T47D (cell line): ENCODE measurements around the gene SOX15.
A peak's percentile ranks its signal among the peaks of the same experiment; 100 is the strongest.

Experiments
- DNase-seq, 2 experiments: peaks; one replicate each; pipeline versions ENCODE4 v3.0.0 to v3.0.0-alpha.2; 2011 to 2012; ENCODE audit warnings: low read depth in 1 of 2, low spot score in 1 of 2
- JUND ChIP-seq: IDR thresholded peaks from 2 replicates; pipeline ENCODE4 v1.6.1; 2012; ENCODE audit warnings: low read depth
- in situ Hi-C: cut with HindIII; loops from 2 replicates; pipeline ENCODE4 v1.10.0; 2016; ENCODE audit warnings: low sequenced_read_pairs, low pct_unique_long_range_greater_than_20kb

Gene SOX15

DNA sequence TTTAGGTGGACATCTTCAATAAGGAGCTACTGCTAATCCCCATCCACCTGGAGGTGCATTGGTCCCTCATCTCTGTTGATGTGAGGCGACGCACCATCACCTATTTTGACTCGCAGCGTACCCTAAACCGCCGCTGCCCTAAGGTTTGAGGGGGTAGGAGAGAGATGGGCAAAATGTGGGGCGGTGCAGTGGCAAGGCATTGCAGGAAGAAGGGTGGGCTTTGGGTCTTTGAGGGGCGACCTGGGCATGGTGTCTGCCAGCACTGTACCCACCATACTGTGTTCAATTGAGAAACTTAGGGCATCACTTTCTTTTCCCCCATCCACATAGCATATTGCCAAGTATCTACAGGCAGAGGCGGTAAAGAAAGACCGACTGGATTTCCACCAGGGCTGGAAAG is 19.5 kb downstream of the SOX15 start:
- in situ Hi-C loops: no loop called here
- no peak for TF ChIP-seq JUND
- DNase-seq: no peak

DNA sequence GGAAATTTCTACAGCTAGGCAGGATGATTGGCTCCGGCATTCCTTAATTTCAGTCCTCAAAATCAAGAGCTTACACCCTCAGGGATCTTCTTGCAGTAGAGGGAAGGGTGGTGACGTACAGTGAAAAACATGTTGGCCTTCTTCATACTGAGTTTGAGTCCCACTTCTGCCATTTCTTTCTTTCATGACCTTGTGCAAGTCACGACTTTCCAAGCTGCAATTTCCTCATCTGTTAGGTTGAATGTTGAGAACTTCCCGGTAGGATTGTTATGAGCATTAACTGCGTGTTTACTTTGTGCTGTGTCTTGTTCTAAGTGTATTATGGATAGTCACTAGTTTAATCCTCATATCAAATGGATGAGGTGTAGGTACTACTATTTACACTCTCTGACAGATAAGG is 20.3 kb downstream of the SOX15 start:
- DNase-seq: no peak
- TF ChIP-seq JUND: no peak
- in situ Hi-C loops: no loop called here

DNA sequence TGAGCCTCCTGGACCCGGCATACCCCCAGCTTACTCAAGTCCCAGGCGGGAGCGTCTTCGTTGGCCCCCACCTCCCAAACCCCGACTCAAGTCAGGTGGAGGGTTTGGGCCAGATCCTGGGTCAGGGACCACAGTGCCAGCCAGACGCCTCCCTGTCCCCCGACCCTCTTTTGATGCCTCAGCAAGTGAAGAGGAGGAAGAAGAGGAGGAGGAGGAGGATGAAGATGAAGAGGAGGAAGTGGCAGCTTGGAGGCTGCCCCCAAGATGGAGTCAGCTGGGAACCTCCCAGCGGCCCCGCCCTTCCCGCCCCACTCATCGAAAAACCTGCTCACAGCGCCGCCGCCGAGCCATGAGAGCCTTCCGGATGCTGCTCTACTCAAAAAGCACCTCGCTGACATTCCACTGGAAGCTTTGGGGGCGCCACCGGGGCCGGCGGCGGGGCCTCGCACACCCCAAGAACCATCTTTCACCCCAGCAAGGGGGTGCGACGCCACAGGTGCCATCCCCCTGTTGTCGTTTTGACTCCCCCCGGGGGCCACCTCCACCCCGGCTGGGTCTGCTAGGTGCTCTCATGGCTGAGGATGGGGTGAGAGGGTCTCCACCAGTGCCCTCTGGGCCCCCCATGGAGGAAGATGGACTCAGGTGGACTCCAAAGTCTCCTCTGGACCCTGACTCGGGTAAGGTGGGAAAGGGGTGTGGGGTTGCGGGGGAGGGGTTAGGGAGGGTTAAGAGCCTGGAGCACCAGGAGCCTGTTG is 26.6 kb downstream of the SOX15 start:
- in situ Hi-C loops: no loop called here

DNA sequence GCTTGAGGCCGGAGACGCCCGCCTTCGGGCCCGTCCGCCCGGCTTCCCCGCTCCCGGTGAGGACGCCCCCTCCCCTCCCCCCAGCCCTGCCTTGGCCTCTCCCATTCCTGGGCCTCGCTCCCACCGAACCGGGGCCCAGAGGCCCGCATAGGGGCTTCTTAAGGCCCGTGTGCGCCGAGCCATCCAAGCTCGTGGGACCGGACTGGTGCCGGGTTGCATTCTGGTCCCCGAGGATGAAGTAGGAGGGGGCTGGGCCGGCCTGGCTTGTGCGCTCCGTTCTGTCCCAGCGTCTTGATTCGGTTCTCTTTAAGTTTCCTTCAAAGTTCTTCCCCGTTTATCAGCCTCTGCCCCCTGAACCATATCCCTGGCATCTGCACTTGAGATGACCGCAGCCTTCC is 27.7 kb downstream of the SOX15 start:
- no peak for TF ChIP-seq JUND
- in situ Hi-C loops: no loop called here
- DNase-seq: no peak

More for the DNA sequence above, 26.6 kb downstream of the SOX15 start:
- no peak for DNase-seq
- no peak for TF ChIP-seq JUND

DNA sequence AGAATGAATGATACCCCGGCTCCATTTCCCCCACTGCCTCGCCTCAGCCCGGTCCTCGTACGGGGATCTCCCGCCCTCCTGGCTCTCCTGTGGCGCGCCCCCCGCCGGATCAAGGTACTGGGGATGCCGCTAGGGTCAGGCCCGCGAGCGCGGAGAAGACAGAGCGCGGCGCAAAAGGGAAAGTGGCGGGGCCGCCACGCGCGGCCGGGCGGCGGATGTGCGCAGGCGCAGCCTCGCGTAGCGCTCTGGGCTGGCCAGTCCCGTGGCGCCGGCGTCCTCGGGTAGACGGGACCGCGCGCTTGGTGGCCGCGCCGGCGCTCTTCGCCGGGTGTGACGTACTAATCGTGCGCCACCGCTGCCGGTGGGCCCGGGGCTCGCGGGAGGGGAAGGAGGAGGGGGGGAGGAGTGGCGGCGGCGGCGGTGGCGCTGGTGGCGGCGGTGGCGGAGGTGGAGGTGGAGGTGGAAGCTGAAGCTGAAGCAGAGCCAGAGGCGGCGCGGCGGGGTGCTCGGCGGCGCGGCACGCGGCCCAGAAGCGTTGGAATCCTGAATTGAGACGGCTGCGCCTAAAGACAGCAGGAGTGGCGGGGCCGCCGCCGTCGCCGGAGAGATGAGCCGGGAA is 28.2 kb downstream of the SOX15 start, which contains the start of gene SENP3:
Gene SENP3, plus strand, starts transcription at position 331 of the 619 bp plus-strand sequence. CDS start 1,158 bp downstream, outside the sequence.
- in situ Hi-C loops: no loop called here
- DNase-seq: peak; percentile 88 to 89
- no peak for TF ChIP-seq JUND

DNA sequence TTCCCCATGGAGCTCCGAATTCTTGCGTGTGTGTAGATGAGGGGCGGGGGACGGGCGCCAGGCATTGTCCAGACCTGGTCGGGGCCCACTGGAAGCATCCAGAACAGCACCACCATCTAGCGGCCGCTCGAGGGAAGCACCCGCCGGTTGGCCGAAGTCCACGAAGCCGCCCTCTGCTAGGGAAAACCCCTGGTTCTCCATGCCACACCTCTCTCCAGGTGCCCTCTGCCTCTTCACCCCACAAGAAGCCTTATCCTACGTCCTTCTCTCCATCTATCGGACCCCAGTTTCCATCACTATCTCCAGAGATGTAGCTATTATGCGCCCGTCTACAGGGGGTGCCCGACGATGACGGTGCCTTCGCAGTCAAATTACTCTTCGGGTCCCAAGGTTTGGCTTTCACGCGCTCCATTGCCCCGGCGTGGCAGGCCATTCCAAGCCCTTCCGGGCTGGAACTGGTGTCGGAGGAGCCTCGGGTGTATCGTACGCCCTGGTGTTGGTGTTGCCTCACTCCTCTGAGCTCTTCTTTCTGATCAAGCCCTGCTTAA is 28.8 kb downstream of the SOX15 start:
- peak; percentile 71 to 85 for DNase-seq
- TF ChIP-seq JUND: no peak
- in situ Hi-C loops: no loop called here

DNA sequence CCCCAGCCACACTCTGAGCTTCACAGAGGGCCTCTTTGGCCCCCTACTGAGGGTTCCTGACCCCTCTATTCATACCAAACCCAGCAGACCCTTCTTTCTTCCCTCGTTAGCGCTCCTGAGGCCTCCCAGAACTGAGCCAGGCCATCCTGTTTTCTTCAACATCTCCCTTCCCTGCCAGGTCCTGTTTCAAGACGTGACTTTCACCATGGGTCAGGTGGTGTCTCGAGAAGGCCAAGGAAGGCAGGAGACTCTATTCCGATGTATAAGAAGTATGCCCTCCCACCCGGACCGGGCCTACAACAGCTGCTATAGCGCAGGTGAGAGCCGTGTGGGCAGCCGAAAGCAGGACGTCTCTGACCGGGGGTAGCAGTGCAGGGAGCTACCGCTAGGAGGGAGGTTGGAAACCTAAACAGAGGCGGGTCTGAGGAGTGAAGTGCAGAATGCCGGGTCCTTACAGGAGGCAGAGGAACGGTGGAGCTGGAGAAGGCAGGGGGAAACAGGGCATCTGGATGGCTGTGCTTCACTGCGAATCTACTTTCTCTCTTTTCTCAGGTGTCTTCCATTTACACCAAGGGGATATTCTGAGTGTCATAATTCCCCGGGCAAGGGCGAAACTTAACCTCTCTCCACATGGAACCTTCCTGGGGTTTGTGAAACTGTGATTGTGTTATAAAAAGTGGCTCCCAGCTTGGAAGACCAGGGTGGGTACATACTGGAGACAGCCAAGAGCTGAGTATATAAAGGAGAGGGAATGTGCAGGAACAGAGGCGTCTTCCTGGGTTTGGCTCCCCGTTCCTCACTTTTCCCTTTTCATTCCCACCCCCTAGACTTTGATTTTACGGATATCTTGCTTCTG is 29.5 kb downstream of the SOX15 start:
- no peak for TF ChIP-seq JUND
- in situ Hi-C loops: no loop called here
- peak in 1 of 2 experiments; percentile 80 for DNase-seq

DNA sequence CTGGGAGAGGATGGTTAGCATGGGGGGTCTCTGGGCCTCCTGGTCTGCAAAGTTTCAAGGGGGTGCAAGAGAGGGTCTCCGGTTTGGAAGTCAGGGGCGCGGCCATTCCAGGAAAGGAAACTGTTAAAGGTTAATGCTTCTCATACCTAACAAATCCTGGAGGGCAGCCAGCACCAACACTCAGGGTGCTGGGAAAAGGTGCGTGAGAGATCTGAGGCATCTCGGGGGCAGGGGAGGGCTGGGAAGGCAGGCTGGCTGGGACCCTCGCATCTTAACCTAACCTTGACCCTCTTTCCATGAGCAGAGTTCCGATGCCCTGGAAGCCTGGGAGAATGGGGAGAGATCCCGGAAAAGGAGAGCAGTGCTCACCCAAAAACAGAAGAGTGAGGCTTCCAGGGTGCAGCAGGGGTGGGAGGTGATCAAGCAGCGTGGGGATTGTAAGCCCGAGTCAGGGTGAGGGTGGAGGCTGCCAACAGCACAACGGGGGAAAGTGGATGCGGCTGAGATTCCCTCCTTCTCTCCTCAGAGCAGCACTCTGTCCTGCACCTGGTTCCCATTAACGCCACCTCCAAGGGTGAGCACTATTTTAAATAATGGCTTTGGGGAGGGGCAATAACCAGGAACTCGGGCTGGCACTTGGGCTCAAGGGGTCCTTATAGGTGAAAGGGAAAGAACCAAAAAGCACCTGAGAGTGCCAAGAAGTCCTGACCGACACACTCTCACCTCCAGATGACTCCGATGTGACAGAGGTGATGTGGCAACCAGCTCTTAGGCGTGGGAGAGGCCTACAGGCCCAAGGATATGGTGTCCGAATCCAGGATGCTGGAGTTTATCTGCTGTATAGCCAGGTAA is 30.3 kb downstream of the SOX15 start:
- DNase-seq: no peak
- no peak for TF ChIP-seq JUND
- in situ Hi-C loops: no loop called here

DNA sequence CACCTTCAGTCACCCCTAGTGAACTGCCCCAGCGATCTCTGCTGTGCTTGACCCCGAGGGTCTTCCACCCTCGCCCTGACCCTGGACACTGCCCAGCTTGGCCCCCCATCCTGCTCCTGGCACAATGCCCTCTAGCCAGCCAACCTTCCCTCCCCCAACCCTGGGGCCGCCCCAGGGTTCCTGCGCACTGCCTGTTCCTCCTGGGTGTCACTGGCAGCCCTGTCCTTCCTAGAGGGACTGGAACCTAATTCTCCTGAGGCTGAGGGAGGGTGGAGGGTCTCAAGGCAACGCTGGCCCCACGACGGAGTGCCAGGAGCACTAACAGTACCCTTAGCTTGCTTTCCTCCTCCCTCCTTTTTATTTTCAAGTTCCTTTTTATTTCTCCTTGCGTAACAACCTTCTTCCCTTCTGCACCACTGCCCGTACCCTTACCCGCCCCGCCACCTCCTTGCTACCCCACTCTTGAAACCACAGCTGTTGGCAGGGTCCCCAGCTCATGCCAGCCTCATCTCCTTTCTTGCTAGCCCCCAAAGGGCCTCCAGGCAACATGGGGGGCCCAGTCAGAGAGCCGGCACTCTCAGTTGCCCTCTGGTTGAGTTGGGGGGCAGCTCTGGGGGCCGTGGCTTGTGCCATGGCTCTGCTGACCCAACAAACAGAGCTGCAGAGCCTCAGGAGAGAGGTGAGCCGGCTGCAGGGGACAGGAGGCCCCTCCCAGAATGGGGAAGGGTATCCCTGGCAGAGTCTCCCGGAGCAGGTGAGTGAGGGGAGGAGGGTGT is 31.2 kb downstream of the SOX15 start, which contains the start of gene TNFSF13:
Gene TNFSF13, plus strand, starts transcription at position 207 of the 776 bp plus-strand sequence. Its CDS starts 290 bp downstream, at position 497.
- TF ChIP-seq JUND: no peak
- DNase-seq: peak in 1 of 2 experiments; percentile 51
- in situ Hi-C loops: no loop called here

DNA sequence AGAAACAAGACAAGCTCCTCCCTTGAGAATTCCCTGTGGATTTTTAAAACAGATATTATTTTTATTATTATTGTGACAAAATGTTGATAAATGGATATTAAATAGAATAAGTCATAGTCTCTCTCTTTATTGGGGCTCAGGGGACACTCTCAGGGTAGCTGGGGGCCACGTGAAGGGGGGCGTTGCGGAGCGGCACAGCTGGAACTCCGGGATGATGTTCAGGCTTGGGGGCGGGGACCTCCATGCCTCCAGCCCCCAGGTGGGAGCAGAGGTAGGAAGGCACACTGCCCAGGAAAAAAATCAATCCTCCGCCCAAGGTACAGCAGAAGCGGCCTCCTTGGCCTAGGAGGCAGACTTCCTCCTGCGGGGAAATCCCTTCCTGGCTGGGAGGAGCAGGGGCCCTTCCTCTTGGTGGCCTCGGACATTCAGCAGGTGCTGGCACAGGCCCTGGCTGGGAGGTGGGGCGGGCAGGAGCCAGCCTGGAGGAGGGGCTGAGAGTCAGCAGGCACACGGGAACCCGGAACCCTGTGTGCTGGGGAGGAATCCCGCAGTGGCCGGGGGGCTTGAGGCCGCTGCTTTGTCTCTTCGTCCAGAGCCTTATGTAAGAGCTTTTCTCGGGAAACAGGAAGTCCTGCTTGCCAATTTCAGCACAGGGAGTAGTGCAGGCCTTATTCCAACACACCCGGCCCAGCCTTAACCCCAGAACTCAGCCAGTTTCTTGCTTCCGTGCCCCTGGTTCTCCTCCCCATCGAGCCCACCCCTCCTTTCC is 31.9 kb downstream of the SOX15 start:
- TF ChIP-seq JUND: no peak
- in situ Hi-C loops: no loop called here
- DNase-seq: peak; percentile 50 to 92
